OCI-LY7 (cell line): ENCODE data around the gene SLC2A13. TPM values are rescaled to one million over a fixed set of nuclear protein-coding genes. Genes with fewer than 3 reads are reported as not detected.

Experiments
- BruUV-seq: library from RNA; stranded (reverse); fragments of 400-500 nt; replicated peaks from 2 replicates; lab custom pipeline; 2021; lab: Mats Ljungman, UMichigan
- CTCF ChIA-PET: fragments of 300-600 bp; sonication (Branson Sonifier 250); formaldehyde crosslinking; loops from one replicate; lab custom pipeline; 2022; ENCODE audit warnings: antibody characterized with exemption; ENCODE audit not compliant: unreplicated experiment; lab: Charles Lee
- POLR2A ChIA-PET: fragments of 300-600 bp; sonication (Branson Sonifier 250); formaldehyde crosslinking; loops from one replicate; lab custom pipeline; 2022; ENCODE audit warnings: antibody characterized with exemption; lab: Charles Lee
- DNase-seq: peaks from one replicate; pipeline ENCODE4 v3.0.0-alpha.2; 2015; ENCODE audit warnings: low spot score
- H2AFZ ChIP-seq: fragments of 200-600 bp; sonication (generic), shearing (Covaris generic); 2 replicates; pipeline ENCODE4 v1.6.1; 2014; ENCODE audit warnings: mild to moderate bottlenecking, antibody characterized with exemption, low read length, moderate library complexity
- H3K27ac ChIP-seq: fragments of 200-600 bp; sonication (generic); 2 replicates; pipeline ENCODE4 v1.5.1; 2014; ENCODE audit warnings: mixed run types, low read depth, mild to moderate bottlenecking, moderate library complexity, low read length, inconsistent platforms; ENCODE audit not compliant: poor library complexity, severe bottlenecking
- H3K36me3 ChIP-seq: fragments of 200-600 bp; sonication (generic); 2 replicates; pipeline ENCODE4 v1.6.1; 2014; ENCODE audit warnings: mild to moderate bottlenecking, antibody characterized with exemption, low read length, moderate library complexity, mixed read lengths; ENCODE audit not compliant: insufficient read depth
- H3K4me1 ChIP-seq: fragments of 200-600 bp; sonication (generic); 2 replicates; pipeline ENCODE4 v1.5.1; 2014; ENCODE audit warnings: mild to moderate bottlenecking, low read length; ENCODE audit not compliant: insufficient read depth, poor library complexity, severe bottlenecking
- H3K4me2 ChIP-seq: fragments of 200-600 bp; sonication (generic); 2 replicates; pipeline ENCODE4 v1.6.1; 2014; ENCODE audit warnings: mild to moderate bottlenecking, low read length
- H3K4me3 ChIP-seq: fragments of 200-600 bp; sonication (generic); 2 replicates; pipeline ENCODE4 v1.5.1; 2014; ENCODE audit warnings: mild to moderate bottlenecking, low read depth, low read length; ENCODE audit not compliant: poor library complexity, severe bottlenecking
- H3K79me2 ChIP-seq: fragments of 200-600 bp; sonication (generic); 2 replicates; pipeline ENCODE4 v1.6.1; 2016; ENCODE audit warnings: low read depth, mild to moderate bottlenecking, low read length, moderate library complexity, mixed read lengths; ENCODE audit not compliant: insufficient read depth
- H3K9me2 ChIP-seq: fragments of 200-600 bp; sonication (generic); 2 replicates; pipeline ENCODE4 v1.6.1; 2016; ENCODE audit warnings: mild to moderate bottlenecking, low read length, mixed read lengths; ENCODE audit not compliant: insufficient read depth
- H3K9me3 ChIP-seq: fragments of 200-600 bp; sonication (generic); 2 replicates; pipeline ENCODE4 v1.6.1; 2014; ENCODE audit warnings: mild to moderate bottlenecking, mixed run types, low read length, mixed read lengths
- H4K20me1 ChIP-seq: fragments of 200-600 bp; sonication (generic); 2 replicates; pipeline ENCODE4 v1.6.1; 2014; ENCODE audit warnings: mild to moderate bottlenecking, antibody characterized with exemption, low read length, moderate library complexity, mixed read lengths; ENCODE audit not compliant: insufficient read depth
- CTCF ChIP-seq: fragments of 200-600 bp; sonication (generic); conservative IDR thresholded peaks from 2 replicates; pipeline ENCODE4 v1.5.1; 2014; ENCODE audit warnings: mild to moderate bottlenecking, antibody characterized with exemption, low read length, moderate library complexity, mixed read lengths
- EZH2phosphoT487 ChIP-seq: fragments of 200-600 bp; sonication (generic); IDR thresholded peaks from 2 replicates; pipeline ENCODE4 v1.6.1; 2018; ENCODE audit warnings: low read depth, borderline replicate concordance, mild to moderate bottlenecking, mixed run types, antibody characterized with exemption, low read length, moderate library complexity, mixed read lengths
- intact Hi-C: fragments of 100-400 bp; cut with micrococcal nuclease; formaldehyde crosslinking; loops from one replicate; pipeline ENCODE4 v1.10.0; 2022; ENCODE audit not compliant: unreplicated experiment
- total RNA-seq, 2 experiments: library from RNA; depleted of rRNA in 1 of 2; stranded (reverse); fragments of >200 nt in 1 of 2; shearing (Covaris generic) in 1 of 2; gene quantifications; 2 replicates each; pipeline ENCODE4 v1.2.3, GENCODE V29; 2014 to 2022

SLC2A13 gene
- total RNA-seq, 2 experiments from 2014 or later: 12.4 to 16.5 TPM

GRCh38 chr12:39920647-39921046 lies 185.2 kb downstream of the SLC2A13 start:
- ChIA-PET CTCF (no interaction called here), POLR2A (no interaction called here)
- Histone ChIP-seq H3K4me1 (no peaks in the 10 kb centered on the region), H3K4me2 (no peak overlapping the region), H3K9me3 (no peaks in the 10 kb centered on the region), H3K27ac (no peak overlapping the region), H3K36me3 (no peaks in the 10 kb centered on the region), H2AFZ (no peak overlapping the region), H3K79me2 (no peaks in the 10 kb centered on the region), H4K20me1 (no peaks in the 10 kb centered on the region), H3K4me3 (no peak overlapping the region), H3K9me2 (no peaks in the 10 kb centered on the region)
- no TSS peak for BruUV-seq
- intact Hi-C loops: no loop called here
- DNase-seq: no peak
- TF ChIP-seq EZH2phosphoT487 (no peak), CTCF (no peak)

- POLR2A ChIA-PET: no interaction called here
- no peak overlapping the region for H2AFZ ChIP-seq
- no peaks in the 10 kb centered on the region for H3K9me3 ChIP-seq
- H3K36me3 ChIP-seq: no peaks in the 10 kb centered on the region
- no peaks in the 10 kb centered on the region for H3K4me1 ChIP-seq
- intact Hi-C loops: no loop called here
- H4K20me1 ChIP-seq: no peaks in the 10 kb centered on the region
- no peak for TF ChIP-seq CTCF
- no peak for TF ChIP-seq EZH2phosphoT487
- H3K79me2 ChIP-seq: no peaks in the 10 kb centered on the region
- H3K9me2 ChIP-seq: no peaks in the 10 kb centered on the region
- no peak for DNase-seq
- H3K4me3 ChIP-seq: no peak overlapping the region
- no peak overlapping the region for H3K27ac ChIP-seq
- no peak overlapping the region for H3K4me2 ChIP-seq
- no TSS peak for BruUV-seq
- CTCF ChIA-PET: no interaction called here
These were observed 185.7 kb downstream of the SLC2A13 start for GRCh38 chr12:39920222-39920621.

- Histone ChIP-seq H3K9me3 (no peaks in the 10 kb centered on the region), H3K9me2 (no peaks in the 10 kb centered on the region), H4K20me1 (no peaks in the 10 kb centered on the region), H3K4me1 (no peaks in the 10 kb centered on the region), H3K4me2 (no peak overlapping the region), H3K79me2 (no peaks in the 10 kb centered on the region), H3K27ac (no peak overlapping the region), H2AFZ (no peak overlapping the region), H3K36me3 (no peaks in the 10 kb centered on the region), H3K4me3 (no peak overlapping the region)
- DNase-seq: no peak
- intact Hi-C loops: no loop called here
- ChIA-PET CTCF (no interaction called here), POLR2A (interaction anchor here (0.7 kb wide), 1 partner anchor 505 kb away, joined by 3 read pairs; no protein-coding TSS in a partner anchor)
- BruUV-seq: no TSS peak
- TF ChIP-seq CTCF (no peak), EZH2phosphoT487 (no peak)
These were observed 186.1 kb downstream of the SLC2A13 start for GRCh38 chr12:39919790-39920189.
